Measurements from ENCODE around the gene OR56B1. TPM values are rescaled to one million over a fixed set of nuclear protein-coding genes. Genes with fewer than 3 reads are reported as not detected.

OR56B1 gene
- total RNA-seq, 2 experiments from 2014 or later, result 0.06 TPM; not detected in 1

DNA sequence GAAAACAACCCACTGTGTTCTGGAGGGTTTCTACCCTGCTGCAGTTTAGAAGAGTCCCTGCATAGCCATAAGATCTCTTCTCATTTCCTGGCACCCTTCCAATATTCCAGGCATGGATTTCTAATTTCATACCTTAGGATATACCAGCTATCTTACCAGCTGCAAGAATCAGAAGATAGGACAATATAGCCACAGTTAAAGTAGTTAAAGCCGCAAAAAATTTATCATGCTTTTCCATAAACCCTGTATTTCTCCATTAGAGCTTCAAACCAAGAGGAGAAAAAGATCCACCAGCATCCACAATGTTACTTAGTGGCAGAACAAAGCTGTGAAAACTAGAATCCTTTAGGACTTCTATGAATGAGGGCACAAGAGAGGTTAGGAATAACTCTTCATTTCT lies 8.6 kb upstream of the OR56B1 start:
- no peaks in the 10 kb centered on the region for H3K36me3 ChIP-seq (ENCODE audit: insufficient read depth, low read length)
- no peak overlapping the region for H3K4me3 ChIP-seq (ENCODE audit: low read depth, low read length, poor library complexity, severe bottlenecking)
- TF ChIP-seq, protein P1, sequence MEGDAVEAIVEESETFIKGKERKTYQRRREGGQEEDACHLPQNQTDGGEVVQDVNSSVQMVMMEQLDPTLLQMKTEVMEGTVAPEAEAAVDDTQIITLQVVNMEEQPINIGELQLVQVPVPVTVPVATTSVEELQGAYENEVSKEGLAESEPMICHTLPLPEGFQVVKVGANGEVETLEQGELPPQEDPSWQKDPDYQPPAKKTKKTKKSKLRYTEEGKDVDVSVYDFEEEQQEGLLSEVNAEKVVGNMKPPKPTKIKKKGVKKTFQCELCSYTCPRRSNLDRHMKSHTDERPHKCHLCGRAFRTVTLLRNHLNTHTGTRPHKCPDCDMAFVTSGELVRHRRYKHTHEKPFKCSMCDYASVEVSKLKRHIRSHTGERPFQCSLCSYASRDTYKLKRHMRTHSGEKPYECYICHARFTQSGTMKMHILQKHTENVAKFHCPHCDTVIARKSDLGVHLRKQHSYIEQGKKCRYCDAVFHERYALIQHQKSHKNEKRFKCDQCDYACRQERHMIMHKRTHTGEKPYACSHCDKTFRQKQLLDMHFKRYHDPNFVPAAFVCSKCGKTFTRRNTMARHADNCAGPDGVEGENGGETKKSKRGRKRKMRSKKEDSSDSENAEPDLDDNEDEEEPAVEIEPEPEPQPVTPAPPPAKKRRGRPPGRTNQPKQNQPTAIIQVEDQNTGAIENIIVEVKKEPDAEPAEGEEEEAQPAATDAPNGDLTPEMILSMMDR (conservative IDR thresholded peaks at IDR 0.05; ENCODE audit: low read length), result no peak
- no peak for TF ChIP-seq EZH2phosphoT487 (IDR thresholded peaks at IDR 0.05; ENCODE audit: borderline replicate concordance, low read depth, low read length)
- CTCF ChIA-PET (ENCODE audit: unreplicated experiment), result no interaction called here
- POLR2A ChIA-PET, result interaction anchor here (1.0 kb wide), 1 partner anchor 452 kb away, joined by 5 read pairs; no protein-coding TSS in a partner anchor
- no peaks in the 10 kb centered on the region for H3K9me3 ChIP-seq (ENCODE audit: low read length)
- no peaks in the 10 kb centered on the region for H3K79me2 ChIP-seq (ENCODE audit: insufficient read depth, low read depth, low read length)
- no TSS peak for BruUV-seq (replicated peaks)
- no peak for DNase-seq (ENCODE audit: low spot score)
- H3K9me2 ChIP-seq (ENCODE audit: insufficient read depth, low read length), result no peaks in the 10 kb centered on the region
- no peak overlapping the region for H3K27ac ChIP-seq (ENCODE audit: low read depth, low read length, poor library complexity, severe bottlenecking)
- no peak overlapping the region for H2AFZ ChIP-seq (ENCODE audit: low read length)
- intact Hi-C loops (cut with micrococcal nuclease; ENCODE audit: unreplicated experiment), result no loop called here
- H3K4me2 ChIP-seq (ENCODE audit: low read length), result no peak overlapping the region
- no peaks in the 10 kb centered on the region for H3K4me1 ChIP-seq (ENCODE audit: insufficient read depth, low read length, poor library complexity, severe bottlenecking)
- no peaks in the 10 kb centered on the region for H4K20me1 ChIP-seq (ENCODE audit: insufficient read depth, low read length)

DNA sequence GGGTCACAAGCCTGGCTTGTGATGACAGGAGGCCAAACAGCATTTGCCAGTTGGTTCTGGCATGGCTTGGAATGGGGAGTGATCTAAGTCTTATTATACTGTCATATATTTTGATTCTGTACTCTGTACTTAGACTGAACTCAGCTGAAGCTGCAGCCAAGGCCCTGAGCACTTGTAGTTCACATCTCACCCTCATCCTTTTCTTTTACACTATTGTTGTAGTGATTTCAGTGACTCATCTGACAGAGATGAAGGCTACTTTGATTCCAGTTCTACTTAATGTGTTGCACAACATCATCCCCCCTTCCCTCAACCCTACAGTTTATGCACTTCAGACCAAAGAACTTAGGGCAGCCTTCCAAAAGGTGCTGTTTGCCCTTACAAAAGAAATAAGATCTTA lies 843 bp downstream of the OR56B1 start:
- Histone ChIP-seq H4K20me1 (ENCODE audit: insufficient read depth, low read length) (no peaks in the 10 kb centered on the region), H3K4me3 (ENCODE audit: low read depth, low read length, poor library complexity, severe bottlenecking) (no peak overlapping the region), H3K9me3 (ENCODE audit: low read length) (no peaks in the 10 kb centered on the region), H3K4me1 (ENCODE audit: insufficient read depth, low read length, poor library complexity, severe bottlenecking) (no peaks in the 10 kb centered on the region), H3K9me2 (ENCODE audit: insufficient read depth, low read length) (no peaks in the 10 kb centered on the region), H3K36me3 (ENCODE audit: insufficient read depth, low read length) (no peaks in the 10 kb centered on the region), H3K4me2 (ENCODE audit: low read length) (no peak overlapping the region), H3K79me2 (ENCODE audit: insufficient read depth, low read depth, low read length) (no peaks in the 10 kb centered on the region), H2AFZ (ENCODE audit: low read length) (no peak overlapping the region), H3K27ac (ENCODE audit: low read depth, low read length, poor library complexity, severe bottlenecking) (no peak overlapping the region)
- intact Hi-C loops (cut with micrococcal nuclease; ENCODE audit: unreplicated experiment), result no loop called here
- DNase-seq (ENCODE audit: low spot score), result no peak
- BruUV-seq (replicated peaks), result no TSS peak
- TF ChIP-seq EZH2phosphoT487 (IDR thresholded peaks at IDR 0.05; ENCODE audit: borderline replicate concordance, low read depth, low read length), result no peak
- ChIA-PET POLR2A (interaction anchor here (0.6 kb wide), 1 partner anchor 59 kb away, joined by 3 read pairs; no protein-coding TSS in a partner anchor), CTCF (ENCODE audit: unreplicated experiment) (no interaction called here)

DNA sequence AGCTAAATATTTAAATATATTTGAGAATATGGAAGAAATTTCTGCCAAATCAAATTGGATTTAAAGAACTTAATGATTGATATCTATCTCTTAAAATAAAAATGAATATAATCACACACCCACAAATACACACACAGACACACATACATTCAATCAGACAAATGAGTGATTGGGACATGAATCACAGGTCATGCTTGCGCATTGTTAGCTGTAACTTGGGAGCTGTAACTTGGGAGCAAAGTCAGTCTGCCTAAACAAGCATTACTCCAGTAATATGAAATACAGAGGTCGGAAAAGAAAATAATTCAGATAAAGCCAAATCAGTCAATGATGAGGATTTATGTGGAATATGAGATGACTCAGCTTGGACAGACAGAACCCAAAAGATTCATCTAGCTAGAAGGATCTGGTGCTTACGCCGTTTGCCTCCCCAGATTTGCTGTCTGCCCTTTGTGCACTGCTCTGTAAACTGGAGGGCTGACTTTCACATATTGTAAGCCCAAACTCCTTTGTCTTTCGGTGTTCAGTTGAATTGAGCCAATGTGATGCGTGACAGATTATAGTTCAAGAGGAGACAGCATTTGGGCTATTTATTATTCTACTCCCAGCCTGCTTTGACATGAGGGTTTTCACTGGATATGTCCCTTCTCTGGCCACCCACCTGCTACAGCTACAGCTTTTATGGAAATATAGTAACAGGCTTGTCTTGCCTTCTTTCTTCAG lies 1.6 kb downstream of the OR56B1 start:
- CTCF ChIA-PET (ENCODE audit: unreplicated experiment), result no interaction called here
- intact Hi-C loops (cut with micrococcal nuclease; ENCODE audit: unreplicated experiment), result no loop called here
- no peaks in the 10 kb centered on the region for H3K79me2 ChIP-seq (ENCODE audit: insufficient read depth, low read depth, low read length)

More for the DNA sequence above, 1.6 kb downstream of the OR56B1 start:
- Histone ChIP-seq H4K20me1 (ENCODE audit: insufficient read depth, low read length) (no peaks in the 10 kb centered on the region), H3K9me3 (ENCODE audit: low read length) (no peaks in the 10 kb centered on the region), H3K27ac (ENCODE audit: low read depth, low read length, poor library complexity, severe bottlenecking) (no peak overlapping the region), H3K4me2 (ENCODE audit: low read length) (no peak overlapping the region), H3K4me1 (ENCODE audit: insufficient read depth, low read length, poor library complexity, severe bottlenecking) (no peaks in the 10 kb centered on the region), H3K4me3 (ENCODE audit: low read depth, low read length, poor library complexity, severe bottlenecking) (no peak overlapping the region), H3K9me2 (ENCODE audit: insufficient read depth, low read length) (no peaks in the 10 kb centered on the region), H2AFZ (ENCODE audit: low read length) (no peak overlapping the region), H3K36me3 (ENCODE audit: insufficient read depth, low read length) (no peaks in the 10 kb centered on the region)
- no TSS peak for BruUV-seq (replicated peaks)
- POLR2A ChIA-PET, result interaction anchor here (0.5 to 0.6 kb wide), 3 partner anchors 59 to 1459 kb away, joined by 3 to 4 read pairs (median 3); no protein-coding TSS in a partner anchor
- TF ChIP-seq, protein P1 (conservative IDR thresholded peaks at IDR 0.05; ENCODE audit: low read length), result no peak
- no peak for TF ChIP-seq EZH2phosphoT487 (IDR thresholded peaks at IDR 0.05; ENCODE audit: borderline replicate concordance, low read depth, low read length)
- no peak for DNase-seq (ENCODE audit: low spot score)

Measured in OCI-LY7 (cell line).